Stimulated activated CD8-positive, alpha-beta memory T cell treated with anti-CD3 and anti-CD28 coated beads, Interleukin-7, amount 100 ng/mL, for 24 hours (primary cell): ENCODE results near the gene CACTIN.

Source experiments
- DNase-seq: peaks from one replicate; pipeline ENCODE4 v3.0.0-alpha.2; 2020; ENCODE audit warnings: low read depth

CACTIN gene

GRCh38 chr19:3627351-3627723, 747 bp upstream of the CACTIN start:
- no peak for DNase-seq

DNA sequence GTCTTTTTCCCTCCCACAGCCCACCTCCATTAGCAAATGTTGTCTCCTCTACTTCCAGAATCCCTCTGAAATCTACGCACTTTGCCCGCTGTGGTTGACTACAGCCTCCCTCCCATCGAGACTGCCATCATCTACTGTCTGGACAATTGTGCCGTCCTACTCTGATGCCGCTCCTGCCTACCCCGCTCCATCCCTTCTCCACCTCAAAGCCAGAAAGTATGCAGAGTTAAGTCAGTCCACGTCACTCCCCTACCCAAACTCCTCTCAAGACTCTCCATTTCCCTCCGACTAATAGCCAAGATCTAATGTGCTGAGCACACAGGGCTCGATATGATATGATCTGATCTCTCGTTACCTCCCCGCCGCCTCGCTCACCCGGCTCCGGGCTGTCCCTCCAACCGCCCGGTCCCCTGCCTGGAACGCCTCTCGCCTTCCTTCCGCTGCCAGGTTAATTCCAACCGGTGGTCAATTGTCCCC, 556 bp downstream of the CACTIN start:
- no peak for DNase-seq

GRCh38 chr19:3623716-3624115, 2.9 kb downstream of the CACTIN start:
- no peak for DNase-seq

- no peak for DNase-seq
Measured at GRCh38 chr19:3622224-3622623, 4.4 kb downstream of the CACTIN start.

- no peak for DNase-seq
Measured at GRCh38 chr19:3621689-3622088, 4.9 kb downstream of the CACTIN start.

DNA sequence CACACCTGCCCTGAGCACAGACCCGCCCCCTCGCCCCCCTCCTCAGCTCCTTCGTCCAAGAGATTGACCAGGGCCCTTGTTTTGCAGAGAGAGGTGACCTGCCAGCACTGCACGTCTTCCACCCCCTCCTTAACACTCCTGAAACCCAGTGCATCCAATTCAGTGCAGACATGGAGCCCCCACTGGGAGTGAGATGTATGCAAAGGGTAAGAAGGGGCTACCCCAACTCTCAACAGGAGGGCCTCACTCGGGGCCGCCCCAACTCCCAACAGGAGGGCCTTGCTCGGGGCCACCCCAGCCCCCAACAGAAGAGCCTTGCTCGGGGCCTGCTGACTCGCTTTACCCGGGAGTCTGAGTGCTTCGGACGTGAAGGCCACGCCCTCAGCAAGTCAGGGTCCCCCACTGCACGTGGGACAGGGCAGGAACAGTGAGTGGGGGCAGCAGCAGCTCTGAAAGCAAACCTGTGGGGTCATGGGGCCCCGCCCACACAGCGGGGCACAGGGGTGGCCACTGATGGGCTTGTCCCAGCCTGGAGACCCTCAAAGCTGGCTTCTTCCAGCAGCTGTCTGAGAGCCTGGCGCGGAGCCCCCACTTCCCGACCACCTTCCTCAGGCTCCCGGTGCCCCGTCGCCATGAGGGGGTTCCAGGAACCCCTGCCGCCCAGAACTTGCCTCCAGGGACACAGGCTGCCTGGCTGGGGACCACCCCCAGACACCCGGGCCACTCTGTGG, 5.6 kb downstream of the CACTIN start:
- no peak for DNase-seq

DNA sequence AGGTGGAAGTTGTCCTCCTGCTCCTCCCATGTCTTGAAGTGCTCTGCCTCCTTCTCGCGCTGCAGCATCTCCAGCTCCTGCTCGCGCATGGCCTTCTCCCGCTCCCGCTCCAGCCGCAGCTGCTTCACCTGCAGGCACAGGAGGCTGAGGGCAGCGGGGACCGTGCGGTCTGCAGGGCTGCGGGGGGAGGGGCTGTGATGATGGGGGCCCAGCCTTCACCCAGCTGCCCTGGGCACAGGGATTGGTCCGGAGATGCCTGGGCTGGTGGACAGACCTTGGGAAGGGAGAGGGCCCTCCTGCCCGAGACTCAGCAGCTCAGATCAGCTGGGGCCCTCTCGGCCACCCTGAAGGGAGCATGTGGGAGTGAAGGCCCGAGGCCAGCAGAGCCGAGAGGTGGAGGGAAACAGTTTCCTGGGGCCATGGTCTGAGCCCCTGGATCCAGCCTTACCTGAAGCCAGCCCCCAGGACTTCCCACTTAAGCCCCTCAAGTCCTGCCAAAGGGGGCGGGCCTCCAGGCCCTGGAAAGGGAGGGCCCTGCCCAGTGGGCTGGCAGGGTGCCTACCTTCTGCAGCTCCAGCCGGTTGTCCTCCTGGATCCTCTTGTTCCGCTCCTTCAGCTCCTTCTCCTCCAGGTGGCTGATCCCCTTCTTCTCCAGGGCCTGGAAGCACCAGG, 6.3 kb downstream of the CACTIN start:
- DNase-seq, result no peak

- DNase-seq, result no peak
Measured at GRCh38 chr19:3619631-3620012, 7.0 kb downstream of the CACTIN start.

DNA sequence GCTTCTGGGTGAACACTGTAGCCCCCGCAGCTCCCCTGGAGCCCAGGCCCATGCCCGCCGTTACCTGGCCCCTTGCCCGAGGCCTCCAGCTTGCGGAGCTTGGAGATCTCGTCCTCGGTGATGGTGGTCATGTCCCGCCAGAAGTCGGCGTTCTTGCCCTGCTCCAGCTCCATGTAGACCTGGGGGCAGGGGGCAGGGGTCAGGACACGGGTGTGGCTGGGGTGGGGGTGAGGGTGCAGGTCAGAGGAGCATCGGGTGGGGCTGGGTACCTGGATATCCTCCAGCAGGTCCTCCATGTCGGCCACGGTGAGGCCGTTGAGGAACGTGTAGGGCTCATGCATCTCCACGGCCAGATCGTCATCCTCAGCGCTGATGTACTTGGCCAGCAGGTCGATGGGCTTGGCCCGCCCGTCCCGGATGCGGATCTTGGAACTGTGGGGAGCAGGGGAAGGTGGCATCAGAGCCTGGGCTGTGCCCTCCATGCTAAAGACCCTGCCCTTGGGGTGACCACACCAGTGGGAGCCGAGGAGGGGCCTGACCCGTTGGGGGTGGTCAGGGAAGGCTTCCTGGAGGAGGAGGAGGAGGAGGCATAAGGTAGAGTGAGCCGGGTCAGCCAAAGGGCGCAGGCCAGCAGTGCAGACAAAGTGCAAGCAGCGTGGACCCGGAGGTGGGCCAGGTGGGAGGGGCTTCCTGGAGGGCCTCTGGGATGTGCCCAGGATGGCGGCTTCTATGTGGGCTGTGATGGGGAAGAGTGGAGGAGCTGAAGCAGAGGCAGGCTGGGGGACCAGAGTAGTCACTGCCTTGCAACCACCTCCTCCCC, 7.6 kb downstream of the CACTIN start:
- DNase-seq, result no peak

- peak; percentile 31 for DNase-seq
Measured at GRCh38 chr19:3618144-3618810, 8.3 kb downstream of the CACTIN start.

DNA sequence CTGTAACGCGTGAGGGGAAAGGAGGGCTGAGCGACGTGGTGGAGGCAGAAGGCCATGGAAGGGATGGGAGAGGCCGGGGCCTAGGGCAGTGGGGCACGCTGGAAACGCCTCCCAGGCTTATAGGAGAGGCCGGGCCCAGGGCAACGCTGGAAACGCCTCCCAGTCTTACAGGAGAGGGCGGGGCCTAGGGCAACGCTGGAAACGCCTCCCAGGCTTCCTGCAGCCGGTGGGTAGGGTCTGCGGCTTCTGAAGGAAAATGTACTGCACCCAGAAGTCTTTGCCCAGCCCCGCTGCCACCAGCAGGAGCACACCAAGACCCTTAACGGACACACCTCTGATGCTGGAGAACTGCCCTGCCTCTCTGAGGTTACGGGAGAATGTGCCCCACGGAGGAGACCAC, 9.1 kb downstream of the CACTIN start:
- DNase-seq, result no peak

DNA sequence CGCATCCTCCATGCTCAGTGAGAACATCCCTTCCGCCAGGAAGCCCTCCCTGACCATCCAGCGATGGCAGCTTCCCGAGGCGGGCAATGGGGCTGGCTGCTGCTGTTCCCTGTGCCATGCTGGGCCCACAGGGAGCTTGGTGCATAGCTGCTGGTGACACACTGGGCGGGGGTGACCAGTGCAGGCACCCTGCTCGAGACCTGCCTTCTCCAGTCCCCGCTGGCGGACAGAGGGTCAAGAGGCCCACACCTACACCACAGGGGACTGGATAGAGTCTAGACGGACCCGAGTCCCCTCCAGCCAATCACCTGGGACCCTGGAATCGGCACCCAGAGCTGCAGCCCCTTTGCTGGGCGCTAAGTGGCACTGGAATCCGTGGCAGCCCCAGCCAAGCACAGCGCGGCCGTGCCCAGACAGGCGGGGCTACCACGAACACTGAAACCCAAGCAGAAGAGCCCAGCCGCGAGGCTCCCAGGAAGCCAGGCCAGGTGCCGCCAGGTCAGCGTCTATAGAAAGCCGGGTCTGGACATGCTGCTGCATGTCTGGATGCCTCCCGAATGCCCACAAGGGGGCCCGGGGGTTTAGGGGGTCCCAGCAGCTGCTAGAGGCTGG, 11.0 kb downstream of the CACTIN start:
- DNase-seq, result no peak

- DNase-seq, result no peak
Measured at GRCh38 chr19:3614858-3615505, 11.6 kb downstream of the CACTIN start.

DNA sequence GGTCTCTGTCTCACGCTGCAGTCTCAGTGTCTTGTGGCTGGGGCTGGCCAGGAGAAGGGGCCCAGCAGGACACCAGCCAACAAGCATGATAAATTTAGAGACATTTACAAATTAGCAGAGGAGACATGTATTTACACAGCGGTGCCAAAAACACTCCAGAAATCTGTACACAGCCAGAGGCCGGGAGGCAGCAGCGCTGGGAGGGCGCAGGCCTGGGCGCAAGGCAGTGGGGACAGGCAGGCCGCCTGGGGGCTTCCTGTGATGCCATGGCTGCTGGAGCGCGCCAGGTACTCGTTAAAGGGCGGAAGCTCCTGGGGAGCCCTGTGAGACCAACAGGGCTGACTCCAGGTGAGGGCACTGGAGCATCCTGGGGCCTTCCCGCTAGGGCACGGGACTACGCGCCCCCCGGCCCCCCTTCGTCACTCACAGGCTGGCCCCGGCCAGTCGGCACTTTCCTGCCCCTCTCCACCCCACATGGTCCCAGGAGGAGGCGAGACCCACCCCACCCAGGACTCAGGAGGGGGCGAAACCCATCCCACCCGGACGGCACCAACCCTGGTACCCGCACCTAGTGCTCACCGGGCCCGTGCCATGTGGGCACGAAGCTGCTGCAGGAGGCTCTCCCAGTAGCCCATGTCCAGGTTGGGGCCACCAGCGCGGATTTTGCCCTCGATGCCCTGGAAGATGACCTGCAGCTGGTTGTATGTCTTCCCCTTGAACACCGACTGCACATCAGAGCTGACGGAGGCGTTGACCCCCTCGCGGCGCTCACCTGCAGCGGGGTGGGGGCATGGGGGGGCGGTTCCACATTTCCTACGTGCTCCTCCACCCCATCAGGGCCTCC, 12.6 kb downstream of the CACTIN start:
- no peak for DNase-seq

- no peak for DNase-seq
Measured at GRCh38 chr19:3612901-3613741, 13.5 kb downstream of the CACTIN start.

- no peak for DNase-seq
Measured at GRCh38 chr19:3612330-3612729, 14.3 kb downstream of the CACTIN start.

DNA sequence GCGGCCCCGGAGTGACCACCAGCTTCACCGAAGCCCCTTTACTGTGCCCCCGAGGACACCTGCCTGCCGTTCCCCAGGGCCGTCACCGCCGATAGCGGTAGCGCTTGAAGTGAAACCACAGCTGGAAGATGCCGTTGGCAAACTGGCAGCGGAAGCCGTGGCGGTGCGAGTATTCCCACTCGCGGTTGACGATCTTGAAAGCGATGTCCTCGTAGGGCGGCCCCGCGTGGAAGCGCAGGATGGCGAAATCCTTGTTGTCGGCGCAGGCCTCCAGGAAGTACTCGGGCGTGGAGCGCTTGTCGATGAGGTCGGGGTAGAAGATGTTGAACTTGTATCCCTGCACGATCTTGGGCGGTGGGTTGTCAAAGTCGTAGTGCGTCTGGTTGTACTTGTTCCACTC, 14.7 kb downstream of the CACTIN start:
- no peak for DNase-seq

DNA sequence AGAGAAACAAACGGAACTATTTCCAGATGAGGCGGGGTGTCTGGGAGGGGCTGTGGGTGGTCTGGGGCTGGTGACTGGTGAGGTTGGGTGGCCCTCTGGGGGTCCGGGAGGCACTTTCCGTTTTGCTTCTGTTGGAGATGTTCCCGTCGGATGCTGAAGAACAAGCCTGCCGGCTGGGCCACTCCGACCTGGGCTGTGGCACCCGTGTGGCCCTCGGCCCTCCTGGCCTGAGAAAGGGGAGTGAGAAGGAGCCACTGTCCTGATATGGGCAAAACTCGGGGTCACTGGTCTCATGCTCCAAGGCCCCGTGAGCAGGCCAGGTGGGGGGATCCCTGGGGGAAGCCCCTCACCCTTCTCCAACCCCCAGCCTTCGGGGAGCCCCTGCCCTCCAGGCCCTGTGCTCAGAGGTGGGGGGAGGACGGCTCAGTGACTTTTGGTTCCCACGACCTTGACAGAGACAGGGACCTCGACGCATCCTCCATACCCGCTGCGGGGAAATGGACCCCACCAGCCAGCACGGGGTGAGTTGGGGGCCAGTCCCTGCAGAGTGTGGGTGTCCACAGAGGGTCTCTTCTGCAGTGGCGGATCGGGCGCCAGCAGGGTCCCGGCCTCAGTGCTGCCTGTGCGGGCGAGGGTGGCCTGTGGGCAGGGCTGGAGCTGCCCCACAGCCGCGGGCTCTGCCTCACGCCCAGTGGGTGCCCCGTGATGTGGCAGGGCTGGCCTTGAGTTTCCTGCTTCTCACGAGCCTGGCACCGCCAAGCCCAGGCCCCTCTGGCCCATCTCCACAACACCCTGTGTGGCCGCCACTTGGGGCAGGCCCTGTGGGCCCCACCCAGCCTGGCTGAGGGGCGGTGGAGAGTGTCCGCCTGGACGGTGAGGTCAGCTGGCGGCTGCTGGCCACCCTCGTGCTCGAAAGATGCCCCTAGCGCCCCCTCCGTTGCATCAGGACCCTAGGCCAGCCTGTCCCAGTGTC, 15.6 kb downstream of the CACTIN start:
- no peak for DNase-seq
